A549 (cell line): ENCODE data around the gene ZNF425. TPM values are rescaled to one million over a fixed set of nuclear protein-coding genes. Genes with fewer than 3 reads are reported as not detected.
"Not testable (repeated sequence)": the region's sequence is repeated elsewhere in the genome, so short reads cannot be mapped to it uniquely, and the experiment has no call there.

ENCODE experiments used
- ATAC-seq, 2 experiments: fragments of 200-7000 bp in 1 of 2; fragments of >200 bp in 1 of 2; cut with Nextera tagmentation in 1 of 2; cut with Tn5 transposase in 1 of 2; 3 replicates each; pipeline versions ENCODE4 v1.8.0 to v1.9.1; 2018 to 2020; ENCODE audit warnings: mild to moderate bottlenecking in 1 of 2, moderate library complexity in 1 of 2
- CTCF ChIA-PET: fragments of 300-600 bp; sonication (Branson Sonifier 250); formaldehyde crosslinking; extraction: SDS; loops from one replicate; lab custom pipeline; 2021; ENCODE audit warnings: antibody characterized with exemption, inconsistent platforms; lab: Yijun Ruan, JAX
- POLR2A ChIA-PET: fragments of 350-600 bp; formaldehyde crosslinking; extraction: SDS; loops from one replicate; lab custom pipeline; 2021; ENCODE audit warnings: antibody characterized with exemption, inconsistent platforms; lab: Yijun Ruan, JAX
- DNase-seq, 2 experiments: peaks; one replicate each; pipeline versions ENCODE4 v3.0.0 to v3.0.0-alpha.2; 2011 to 2016; ENCODE audit warnings: low read depth in 1 of 2, low spot score in 1 of 2
- FAIRE-seq: peaks from 2 replicates; lab custom pipeline; 2011; peaks lifted over from hg19 to GRCh38; lab: Jason Lieb, UNC
- H3K27ac ChIP-seq, 2 experiments: fragments of >200 bp; sonication (Bioruptor Twin); formaldehyde crosslinking; 3 replicates each; pipeline ENCODE4 v1.5.1; 2016 to 2017
- H3K4me1 ChIP-seq: fragments of >200 bp; sonication (Bioruptor Twin); formaldehyde crosslinking; 3 replicates; pipeline ENCODE4 v1.6.1; 2016
- H3K4me2 ChIP-seq: fragments of >200 bp; sonication (Bioruptor Twin); formaldehyde crosslinking; 3 replicates; pipeline ENCODE4 v1.6.1; 2016
- H3K4me3 ChIP-seq: fragments of >200 bp; sonication (Bioruptor Twin); formaldehyde crosslinking; 3 replicates; pipeline ENCODE4 v1.5.1; 2016
- H3K9me3 ChIP-seq: fragments of >200 bp; sonication (Bioruptor Twin); formaldehyde crosslinking; 3 replicates; pipeline ENCODE4 v1.6.1; 2016
- ATOH8 ChIP-seq: fragments of 250-450 bp; sonication (Bioruptor Pico); IDR thresholded peaks from 2 replicates; pipeline ENCODE4 v1.5.0; 2020; ENCODE audit warnings: low read depth, mild to moderate bottlenecking, moderate library complexity
- CEBPB ChIP-seq, 2 experiments: fragments of >200 bp in 1 of 2; sonication (Bioruptor Twin) in 1 of 2; formaldehyde crosslinking in 1 of 2; IDR thresholded peaks; 2 replicates each; pipeline ENCODE4 v1.6.1; 2012 to 2016
- CHD2 ChIP-seq: fragments of 150-350 bp; IDR thresholded peaks from 2 replicates; pipeline ENCODE4 v1.6.1; 2014; ENCODE audit warnings: low read length; ENCODE audit not compliant: partially characterized antibody
- EHF ChIP-seq: fragments of 250-450 bp; sonication (Bioruptor Pico); IDR thresholded peaks from 2 replicates; pipeline ENCODE4 v1.5.0; 2020; ENCODE audit warnings: mild to moderate bottlenecking
- EHMT2 ChIP-seq: fragments of 200-600 bp; sonication (generic); IDR thresholded peaks from 2 replicates; pipeline ENCODE4 v1.6.1; 2016; ENCODE audit warnings: antibody characterized with exemption, low read depth, mild to moderate bottlenecking, moderate library complexity
- EP300 ChIP-seq, 2 experiments: fragments of >200 bp; sonication (Bioruptor Twin); formaldehyde crosslinking; IDR thresholded peaks; 2 replicates in 1 of 2; 3 replicates in 1 of 2; pipeline ENCODE4 v1.6.1; 2016 to 2017
- FOSB ChIP-seq: fragments of 250-450 bp; sonication (Bioruptor Pico); IDR thresholded peaks from 2 replicates; pipeline ENCODE4 v1.5.0; 2020; ENCODE audit warnings: mild to moderate bottlenecking, moderate library complexity
- HOXB13 ChIP-seq: fragments of 250-450 bp; sonication (Bioruptor Pico); IDR thresholded peaks from 2 replicates; pipeline ENCODE4 v1.5.0; 2020; ENCODE audit warnings: low read depth, mild to moderate bottlenecking, moderate library complexity
- HOXB5 ChIP-seq: fragments of 250-450 bp; sonication (Bioruptor Pico); IDR thresholded peaks from 2 replicates; pipeline ENCODE4 v1.5.0; 2020; ENCODE audit warnings: mild to moderate bottlenecking, moderate library complexity
- NR3C1 ChIP-seq: fragments of >200 bp; sonication (Bioruptor Twin); formaldehyde crosslinking; IDR thresholded peaks from 3 replicates; pipeline ENCODE4 v1.6.1; 2017
- PHF8 ChIP-seq: fragments of 200-600 bp; sonication (generic); IDR thresholded peaks from 2 replicates; pipeline ENCODE4 v1.6.1; 2016; ENCODE audit warnings: low read depth, mild to moderate bottlenecking, antibody characterized with exemption, moderate library complexity, borderline replicate concordance
- POLR2A ChIP-seq: IDR thresholded peaks from 2 replicates; pipeline ENCODE4 v1.6.1; 2012; ENCODE audit warnings: mild to moderate bottlenecking, low read length
- SMC3 ChIP-seq: fragments of >200 bp; sonication (Bioruptor Twin); formaldehyde crosslinking; IDR thresholded peaks from 3 replicates; pipeline ENCODE4 v1.6.1; 2018; ENCODE audit warnings: inconsistent platforms
- TFCP2L1 ChIP-seq: fragments of 250-450 bp; sonication (Bioruptor Pico); IDR thresholded peaks from 2 replicates; pipeline ENCODE4 v1.5.0; 2021; ENCODE audit warnings: mild to moderate bottlenecking
- TP53 ChIP-seq: fragments of 250-450 bp; sonication (Bioruptor Pico); IDR thresholded peaks from 2 replicates; pipeline ENCODE4 v1.5.0; 2021; ENCODE audit warnings: mild to moderate bottlenecking, moderate library complexity
- USF2 ChIP-seq: fragments of 450-650 bp; IDR thresholded peaks from 2 replicates; pipeline ENCODE4 v1.6.1; 2014; ENCODE audit warnings: antibody characterized with exemption
- ZNF302 ChIP-seq: fragments of 250-450 bp; sonication (Bioruptor Pico); IDR thresholded peaks from 2 replicates; pipeline ENCODE4 v1.9.0; 2021; ENCODE audit warnings: inconsistent platforms, mild to moderate bottlenecking, moderate library complexity
- WGBS: methylation state at CpG from one replicate; pipeline ENCODE4 v1.1.6; 2017; ENCODE audit errors: missing lambda C conversion rate; 5-methylcytosine and 5-hydroxymethylcytosine counted together
- polyA plus RNA-seq, 4 experiments: library from polyadenylated mRNA; depleted of rRNA in 3 of 4; stranded (reverse); fragments of >200 nt; fragmentation: RNase III in 1 of 4; extraction: RNeasy Plus Mini Kit Qiagen cat#74134 plus additional on column Dnase treatment in 1 of 4; gene quantifications; 2 replicates in 3 of 4; 3 replicates in 1 of 4; pipeline ENCODE4 v1.2.3, GENCODE V29; 2011 to 2017

The ZNF425 gene
- polyA plus RNA-seq, 2 of the 4 experiments (the other 2 are of a cell fraction) = 0.80 to 1.6 TPM

- no peak for DNase-seq
- ATAC-seq = no peak
- CTCF ChIA-PET = interaction anchor here (0.7 to 1.1 kb wide), 2 partner anchors 11 to 45 kb away, joined by 3 to 4 read pairs; no protein-coding TSS in a partner anchor
- H3K9me3 ChIP-seq = no peaks in the 10 kb centered on the region
- POLR2A ChIA-PET = no interaction called here
- no peaks in the 10 kb centered on the region for H3K4me1 ChIP-seq
- H3K4me2 ChIP-seq = no peak overlapping the region
- no peak overlapping the region for H3K27ac ChIP-seq
- no peak overlapping the region for H3K4me3 ChIP-seq
- no peak for FAIRE-seq
- TF ChIP-seq POLR2A = no peak
- 68% methylated on average over 2 of the region's 2 CpGs for WGBS
These were observed 25.3 kb downstream of the ZNF425 start for GRCh38 chr7:149100821-149101220.

GRCh38 chr7:149099058-149099457 lies 27.1 kb downstream of the ZNF425 start:
- no peaks in the 10 kb centered on the region for H3K9me3 ChIP-seq
- FAIRE-seq = no peak
- POLR2A ChIA-PET = no interaction called here
- TF ChIP-seq PHF8 (no peak), CEBPB (IDR thresholded peaks at IDR 0.05) (no peak), HOXB5 (CRISPR knock-in tag) (no peak), TP53 (CRISPR knock-in tag) (no peak), ATOH8 (CRISPR knock-in tag) (no peak)
- no peak overlapping the region for H3K4me2 ChIP-seq
- ATAC-seq = 0 out of 6 replicates have a peak, but pooled peaks of 1 of the 2 experiments have one; percentile 30
- no peaks in the 10 kb centered on the region for H3K4me1 ChIP-seq
- CTCF ChIA-PET = interaction anchor here (0.5 to 3.7 kb wide), 4 partner anchors 8 to 34 kb away, joined by 3 to 15 read pairs (median 10); partner anchors contain the start of gene ZNF425
- no peak overlapping the region for H3K27ac ChIP-seq
- DNase-seq = no peak
- WGBS = 75% methylated on average over 6 of the region's 6 CpGs
- no peak overlapping the region for H3K4me3 ChIP-seq

GRCh38 chr7:149097088-149097487 lies 29.0 kb downstream of the ZNF425 start:
- 62% methylated on average over 4 of the region's 4 CpGs for WGBS
- Histone ChIP-seq H3K27ac (no peak overlapping the region), H3K9me3 (no peaks in the 10 kb centered on the region), H3K4me2 (no peak overlapping the region), H3K4me1 (no peaks in the 10 kb centered on the region), H3K4me3 (no peak overlapping the region)
- TF ChIP-seq USF2 (no peak), SMC3 (no peak), TFCP2L1 (no peak), EHMT2 (no peak), EHF (CRISPR knock-in tag) (no peak)
- DNase-seq (no peak), FAIRE-seq (no peak), ATAC-seq (peak; percentile 54 to 57; a peak in 4 of 6 replicates)
- ChIA-PET POLR2A (no interaction called here), CTCF (interaction anchor here (3.5 to 3.7 kb wide), 2 partner anchors 29 to 32 kb away, joined by 12 to 15 read pairs; partner anchors contain the start of gene ZNF425)

- no peaks in the 10 kb centered on the region for H3K9me3 ChIP-seq
- H3K27ac ChIP-seq = no peak overlapping the region
- POLR2A ChIA-PET = interaction anchor here (1.2 kb wide), 1 partner anchor 33 kb away, joined by 3 read pairs; the partner anchor contains the start of gene ZNF425
- H3K4me3 ChIP-seq = no peak overlapping the region
- H3K4me2 ChIP-seq = no peak overlapping the region
- 76% methylated on average over 4 of the region's 4 CpGs for WGBS
- TF ChIP-seq FOSB (CRISPR knock-in tag) (no peak), HOXB13 (CRISPR knock-in tag) (no peak), EP300 (IDR thresholded peaks at IDR 0.05) (no peak), TP53 (CRISPR knock-in tag) (no peak), NR3C1 (no peak), ZNF302 (CRISPR knock-in tag) (no peak), CHD2 (no peak)
- peaks cover 5% of the 10 kb centered on the region; the same call in 1 of the 3 replicates for H3K4me1 ChIP-seq
- DNase-seq (no peak), ATAC-seq (no peak), FAIRE-seq (no peak)
- CTCF ChIA-PET = interaction anchor here (0.9 to 1.2 kb wide), 2 partner anchors 54 to 88 kb away, joined by 3 to 5 read pairs; partner anchors contain the start of gene ZNF398
These were observed 32.9 kb downstream of the ZNF425 start for GRCh38 chr7:149093228-149093627.

- POLR2A ChIA-PET, FAIRE-seq, ATAC-seq, H3K4me1 ChIP-seq, H3K27ac ChIP-seq, H3K4me2 ChIP-seq, H3K9me3 ChIP-seq, H3K4me3 ChIP-seq, DNase-seq: not testable (repeated sequence)
- CTCF ChIA-PET = interaction anchor here (0.7 to 1.2 kb wide), 2 partner anchors 19 to 55 kb away, joined by 3 read pairs; partner anchors contain the start of gene ZNF398
- 96% methylated on average over 18 of the region's 20 CpGs for WGBS
These were observed 33.9 kb downstream of the ZNF425 start for GRCh38 chr7:149092244-149092643.
